Measurements from ENCODE around the gene PREP.
"Not testable (repeated sequence)": the region's sequence is repeated elsewhere in the genome, so short reads cannot be mapped to it uniquely, and the experiment has no call there.

PREP gene

DNA sequence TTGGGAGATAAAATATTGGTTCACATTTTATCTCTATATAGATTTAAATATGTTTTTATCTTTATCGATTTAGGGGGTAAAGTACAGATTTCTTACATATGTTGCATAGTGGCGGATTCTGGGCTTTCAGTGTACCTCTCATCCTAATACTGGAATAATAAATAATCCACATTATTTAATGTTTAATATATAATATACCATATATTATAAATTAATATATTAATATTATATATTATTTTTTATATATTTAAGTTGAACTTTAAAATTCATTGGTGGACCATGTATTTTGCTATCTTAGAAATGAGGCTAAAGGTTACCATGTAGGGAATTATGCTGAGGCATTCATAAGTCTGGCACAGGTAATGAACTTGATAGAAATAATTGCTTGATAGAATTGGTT is 133.5 kb downstream of the PREP start:
- no peak for DNase-seq (ENCODE audit: low spot score)

DNA sequence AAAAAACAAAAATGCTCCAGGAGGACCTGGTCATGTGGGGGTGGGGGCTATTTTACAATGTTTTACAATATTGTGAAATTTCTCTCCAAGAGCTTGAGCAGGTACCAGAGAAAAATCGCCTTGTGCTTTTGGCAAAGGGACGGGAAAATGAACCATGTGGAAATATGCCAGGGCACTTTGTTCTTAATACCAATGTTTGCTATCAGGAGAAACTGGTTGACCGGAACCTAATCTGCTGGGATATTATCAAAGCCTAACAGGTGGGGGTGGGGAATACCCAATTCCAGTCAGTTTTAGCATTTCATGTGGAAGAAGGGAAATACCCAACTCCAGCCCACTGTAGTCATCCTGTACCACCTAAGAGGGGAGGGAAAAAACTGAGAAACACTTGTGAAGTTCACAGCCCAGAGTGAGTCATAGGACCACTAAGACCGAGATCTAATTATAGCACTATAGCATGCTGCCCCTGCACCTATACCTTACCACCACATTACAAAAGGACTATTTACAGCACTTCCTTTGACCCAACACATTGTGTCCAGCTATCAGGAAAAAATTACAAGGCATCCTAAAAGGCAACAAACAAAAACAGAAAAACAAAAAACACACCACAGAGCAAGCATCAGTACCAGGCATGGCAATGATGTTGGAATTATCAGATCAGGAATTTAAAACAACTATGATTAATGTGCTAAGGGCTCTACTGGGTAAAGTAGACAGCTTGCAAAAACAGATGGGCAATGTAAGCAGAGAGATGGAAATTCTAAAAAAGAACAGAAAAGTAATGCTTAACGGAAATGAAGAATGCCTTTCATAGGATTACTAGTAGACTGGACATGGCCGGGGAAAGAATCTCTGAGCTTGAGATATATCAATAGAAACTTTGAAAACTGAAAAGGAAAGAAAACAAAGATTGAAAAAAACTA is 138.9 kb downstream of the PREP start:
- DNase-seq (ENCODE audit: low spot score), result no peak

DNA sequence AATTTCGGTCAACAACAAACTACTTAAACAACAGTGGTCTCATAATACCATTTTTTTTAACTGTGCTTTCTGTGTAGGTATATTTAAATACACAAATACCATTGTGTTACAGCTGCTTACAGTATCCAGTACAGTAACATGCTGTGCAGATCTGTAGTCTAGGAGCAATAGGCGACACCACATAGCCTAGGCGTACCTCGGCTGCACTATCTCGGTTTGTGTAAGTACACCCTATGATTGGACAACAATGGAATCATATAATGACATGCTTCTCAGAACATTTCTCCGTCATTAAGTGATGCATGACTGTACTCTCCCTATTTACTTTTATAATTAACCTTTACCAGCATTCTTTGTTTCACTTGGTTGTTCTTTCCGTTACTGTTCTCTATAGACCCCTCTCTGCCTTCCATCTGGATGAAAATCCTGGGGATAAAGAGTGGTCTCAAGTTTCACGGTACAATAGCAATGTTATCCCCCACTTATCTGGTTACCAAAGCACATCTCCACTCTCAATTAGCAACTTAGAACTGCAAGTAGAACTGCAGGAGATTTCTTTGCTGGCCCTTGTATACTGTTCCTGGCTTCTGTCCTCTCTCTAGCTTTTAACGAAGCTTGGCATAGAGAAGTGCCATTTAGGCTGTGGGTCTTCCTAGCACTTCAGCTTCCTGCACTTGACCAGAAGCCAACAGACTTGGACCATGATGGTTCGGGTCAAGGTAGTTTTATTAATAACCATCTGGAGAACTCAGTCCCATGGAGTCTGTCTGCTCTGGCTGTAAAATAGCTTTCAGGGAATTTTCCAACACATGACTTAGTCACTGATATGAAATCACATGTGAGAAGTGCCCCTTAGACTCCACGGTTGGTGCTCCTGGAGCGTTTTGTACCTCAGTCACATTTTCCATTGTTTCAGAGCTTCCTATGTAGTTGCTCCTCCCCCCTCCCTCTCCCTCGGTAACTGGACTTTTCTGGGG is 142.7 kb downstream of the PREP start:
- DNase-seq (ENCODE audit: low spot score), result no peak

GRCh38 chr6:105258816-105259215 is 144.1 kb downstream of the PREP start:
- DNase-seq (ENCODE audit: low spot score), result no peak

- DNase-seq (ENCODE audit: low spot score), result no peak
These were observed 145.5 kb downstream of the PREP start for GRCh38 chr6:105257340-105257739.

- no peak for DNase-seq (ENCODE audit: low spot score)
These were observed 146.3 kb downstream of the PREP start for GRCh38 chr6:105256619-105257018.

DNA sequence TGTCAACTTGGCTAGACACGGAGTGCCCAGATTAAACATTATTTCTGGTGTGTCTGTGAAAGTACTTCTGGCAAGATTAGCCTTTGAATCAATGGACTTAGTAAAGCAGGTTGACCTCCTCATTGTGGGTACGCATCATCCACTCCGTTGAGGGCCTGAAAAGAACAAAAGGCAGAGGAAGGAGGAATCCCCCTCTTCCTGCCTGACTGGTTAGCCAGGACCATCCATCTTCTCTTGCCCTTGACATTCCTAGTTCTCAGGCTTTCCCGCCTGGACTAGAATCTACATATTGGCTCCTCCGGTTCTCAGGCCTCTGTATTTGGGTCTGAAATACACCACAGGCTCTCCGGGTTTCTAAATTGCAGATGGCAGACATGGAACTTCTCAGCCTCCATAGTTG is 149.1 kb downstream of the PREP start:
- DNase-seq (ENCODE audit: low spot score), result no peak

- DNase-seq (ENCODE audit: low spot score), result no peak
These were observed 151.2 kb downstream of the PREP start for GRCh38 chr6:105251689-105252088.

GRCh38 chr6:105250533-105250932 is 152.3 kb downstream of the PREP start:
- no peak for DNase-seq (ENCODE audit: low spot score)

DNA sequence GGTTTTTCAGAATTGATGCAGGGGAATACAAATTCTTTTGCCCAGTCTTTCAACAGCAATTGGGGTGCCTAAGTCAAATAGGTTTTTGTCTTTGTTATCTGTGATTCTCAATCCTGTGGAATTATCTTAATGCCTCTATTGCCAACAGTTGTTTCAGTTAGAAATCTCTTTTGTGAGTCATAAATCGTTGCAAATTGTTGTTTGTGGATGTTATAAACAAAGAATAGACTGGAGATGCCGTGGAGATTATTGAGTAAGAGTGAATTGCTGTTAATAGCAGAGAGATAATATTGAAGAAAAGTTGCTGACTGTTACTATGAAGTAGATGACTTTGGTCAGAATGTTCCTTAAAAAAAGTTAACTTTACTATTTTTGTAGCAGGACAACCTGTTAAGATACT is 159.4 kb downstream of the PREP start:
- DNase-seq (ENCODE audit: low spot score), result no peak

- DNase-seq (ENCODE audit: low spot score), result no peak
These were observed 167.7 kb downstream of the PREP start for GRCh38 chr6:105235155-105235554.

GRCh38 chr6:105231771-105232170 is 171.1 kb downstream of the PREP start:
- not testable (repeated sequence) for DNase-seq (ENCODE audit: low spot score)

All from pons (tissue), 1 donor.